B cell (primary cell): ENCODE measurements around the gene CHPF2.

Experiments
- EZH2 ChIP-seq: IDR thresholded peaks from 2 replicates; pipeline ENCODE4 v1.6.1; 2012; ENCODE audit warnings: borderline replicate concordance, low read depth, mild to moderate bottlenecking, moderate library complexity, low read length; ENCODE audit not compliant: insufficient read depth, poor library complexity, severe bottlenecking
- TF ChIP-seq, protein P1 (sequence below): fragments of 200-600 bp; IDR thresholded peaks from one replicate; pipeline ENCODE4 v1.8.0; 2022; ENCODE audit warnings: antibody characterized with exemption, mild to moderate bottlenecking

DNA sequence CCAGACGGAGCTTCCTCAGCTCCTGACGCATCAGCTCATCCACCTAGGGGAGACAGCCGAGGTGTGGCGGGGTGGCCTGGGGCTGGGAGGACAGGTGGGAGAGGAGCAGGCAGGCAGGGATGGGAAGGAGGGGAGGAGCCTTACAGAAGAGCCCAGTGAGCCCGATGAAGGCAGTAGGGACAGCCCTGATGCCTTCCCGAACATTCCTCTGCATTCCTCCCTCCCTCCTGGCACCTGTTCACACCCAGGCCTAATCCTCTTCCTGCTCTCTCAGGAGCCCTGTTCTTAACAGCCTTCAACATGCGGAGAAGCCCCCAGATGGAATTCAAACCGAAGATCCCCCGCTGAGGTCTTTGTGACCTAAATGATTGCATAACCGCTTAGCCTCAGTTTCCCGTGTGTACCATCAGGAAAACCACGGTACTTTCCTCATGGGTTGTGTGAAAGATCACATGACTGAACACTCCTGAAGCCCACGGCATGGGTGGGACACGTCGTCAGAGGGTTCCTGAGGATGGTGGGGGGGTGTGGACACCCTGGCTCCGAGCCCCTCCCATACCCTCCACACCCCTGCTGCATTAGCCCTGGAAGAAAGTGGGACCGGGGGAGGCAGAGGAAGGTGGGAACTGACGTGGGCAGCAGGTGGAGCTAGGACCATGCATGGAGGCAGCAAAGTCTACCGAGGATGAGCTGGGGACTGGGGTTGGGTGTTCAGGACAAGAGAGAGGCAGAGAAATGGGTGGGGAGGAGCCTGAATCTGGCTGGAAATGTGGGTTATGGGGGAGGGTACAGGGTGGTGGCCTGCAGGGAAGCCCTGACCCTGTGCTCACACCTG, 36.5 kb upstream of the CHPF2 start:
- TF ChIP-seq, protein P1, sequence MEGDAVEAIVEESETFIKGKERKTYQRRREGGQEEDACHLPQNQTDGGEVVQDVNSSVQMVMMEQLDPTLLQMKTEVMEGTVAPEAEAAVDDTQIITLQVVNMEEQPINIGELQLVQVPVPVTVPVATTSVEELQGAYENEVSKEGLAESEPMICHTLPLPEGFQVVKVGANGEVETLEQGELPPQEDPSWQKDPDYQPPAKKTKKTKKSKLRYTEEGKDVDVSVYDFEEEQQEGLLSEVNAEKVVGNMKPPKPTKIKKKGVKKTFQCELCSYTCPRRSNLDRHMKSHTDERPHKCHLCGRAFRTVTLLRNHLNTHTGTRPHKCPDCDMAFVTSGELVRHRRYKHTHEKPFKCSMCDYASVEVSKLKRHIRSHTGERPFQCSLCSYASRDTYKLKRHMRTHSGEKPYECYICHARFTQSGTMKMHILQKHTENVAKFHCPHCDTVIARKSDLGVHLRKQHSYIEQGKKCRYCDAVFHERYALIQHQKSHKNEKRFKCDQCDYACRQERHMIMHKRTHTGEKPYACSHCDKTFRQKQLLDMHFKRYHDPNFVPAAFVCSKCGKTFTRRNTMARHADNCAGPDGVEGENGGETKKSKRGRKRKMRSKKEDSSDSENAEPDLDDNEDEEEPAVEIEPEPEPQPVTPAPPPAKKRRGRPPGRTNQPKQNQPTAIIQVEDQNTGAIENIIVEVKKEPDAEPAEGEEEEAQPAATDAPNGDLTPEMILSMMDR = no peak
- no peak for TF ChIP-seq EZH2
